ENCODE data around the gene STARD3NL. TPM values are rescaled to one million over a fixed set of nuclear protein-coding genes. Genes with fewer than 3 reads are reported as not detected.

Gene STARD3NL
- total RNA-seq, 1 donor from 2014 or later = 53.8 TPM

DNA sequence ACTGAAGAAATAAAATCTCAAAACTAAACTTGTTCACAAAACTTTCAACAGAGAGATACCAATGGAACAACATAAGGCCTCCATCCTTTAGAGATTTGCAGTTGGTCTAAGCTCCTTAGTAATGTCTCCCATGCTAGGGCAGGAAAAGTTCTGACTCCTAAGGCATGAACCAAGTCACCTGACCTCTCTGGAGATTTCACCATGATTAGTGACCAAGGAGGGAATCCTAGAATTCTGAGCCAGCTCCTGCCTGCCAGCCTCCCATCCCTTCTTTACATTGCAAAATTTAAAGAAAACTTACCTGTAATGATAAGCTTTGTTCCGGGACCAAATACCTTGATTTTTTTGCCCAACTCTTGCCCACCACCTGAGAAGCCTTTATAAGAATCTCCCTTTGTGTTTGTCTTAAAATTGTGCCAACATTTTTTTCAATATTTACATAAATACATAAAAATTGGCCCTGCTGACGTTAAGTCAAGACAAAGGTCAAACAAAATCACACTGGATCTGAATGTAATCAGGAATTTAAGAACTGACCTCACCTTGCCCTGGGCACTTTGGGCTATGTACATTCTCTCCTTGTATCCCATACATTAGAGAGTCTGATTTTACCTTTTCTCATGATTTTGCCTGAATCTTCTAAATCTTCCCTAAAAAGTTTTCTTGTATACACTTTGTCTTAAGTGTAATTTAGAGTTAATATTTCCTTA is 95.4 kb downstream of the STARD3NL start, which contains the start of gene TARP:
Gene TARP, minus strand, starts transcription at position 351 of the 710 bp plus-strand sequence.
- TF ChIP-seq, protein P1, sequence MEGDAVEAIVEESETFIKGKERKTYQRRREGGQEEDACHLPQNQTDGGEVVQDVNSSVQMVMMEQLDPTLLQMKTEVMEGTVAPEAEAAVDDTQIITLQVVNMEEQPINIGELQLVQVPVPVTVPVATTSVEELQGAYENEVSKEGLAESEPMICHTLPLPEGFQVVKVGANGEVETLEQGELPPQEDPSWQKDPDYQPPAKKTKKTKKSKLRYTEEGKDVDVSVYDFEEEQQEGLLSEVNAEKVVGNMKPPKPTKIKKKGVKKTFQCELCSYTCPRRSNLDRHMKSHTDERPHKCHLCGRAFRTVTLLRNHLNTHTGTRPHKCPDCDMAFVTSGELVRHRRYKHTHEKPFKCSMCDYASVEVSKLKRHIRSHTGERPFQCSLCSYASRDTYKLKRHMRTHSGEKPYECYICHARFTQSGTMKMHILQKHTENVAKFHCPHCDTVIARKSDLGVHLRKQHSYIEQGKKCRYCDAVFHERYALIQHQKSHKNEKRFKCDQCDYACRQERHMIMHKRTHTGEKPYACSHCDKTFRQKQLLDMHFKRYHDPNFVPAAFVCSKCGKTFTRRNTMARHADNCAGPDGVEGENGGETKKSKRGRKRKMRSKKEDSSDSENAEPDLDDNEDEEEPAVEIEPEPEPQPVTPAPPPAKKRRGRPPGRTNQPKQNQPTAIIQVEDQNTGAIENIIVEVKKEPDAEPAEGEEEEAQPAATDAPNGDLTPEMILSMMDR (IDR thresholded peaks at IDR 0.05) = no peak
- ATAC-seq = no peak

DNA sequence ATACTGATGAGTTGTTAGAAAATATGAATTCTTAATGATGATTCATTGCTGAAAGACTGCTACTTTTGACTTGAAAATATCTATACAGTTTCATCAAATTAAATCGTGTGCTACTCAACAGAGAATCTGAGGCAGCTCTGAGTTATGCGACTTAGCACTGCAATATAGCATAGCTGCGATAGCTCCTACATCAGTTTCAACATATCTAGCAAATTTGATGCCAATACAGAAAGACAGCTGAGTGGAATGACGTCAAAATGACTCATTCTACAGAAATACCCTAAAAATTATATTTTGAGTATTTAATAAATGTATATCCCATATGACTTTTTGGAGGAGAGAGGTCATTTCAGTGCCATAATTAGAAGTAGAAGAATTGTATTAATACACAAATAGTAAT is 96.4 kb downstream of the STARD3NL start:
- Histone ChIP-seq H3K4me1 (no peaks in the 10 kb centered on the region), H3K9me3 (no peaks in the 10 kb centered on the region), H3K36me3 (no peaks in the 10 kb centered on the region), H3K27me3 (no peaks in the 10 kb centered on the region), H3K4me3 (no peak overlapping the region), H3K27ac (no peak overlapping the region)
- TF ChIP-seq, protein P1 (IDR thresholded peaks at IDR 0.05) = no peak
- intact Hi-C loops (cut with DNase I) = no loop called here
- ATAC-seq (no peak), DNase-seq (no peak)

More for the DNA sequence above, 95.4 kb downstream of the STARD3NL start, which contains the start of gene TARP:
- Histone ChIP-seq H3K4me3 (no peak within 1 kb of the TSS), H3K9me3 (no peaks in the 10 kb centered on the region), H3K27me3 (no peaks in the 10 kb centered on the region), H3K27ac (no peak within 1 kb of the TSS), H3K36me3 (no peaks in the 10 kb centered on the region), H3K4me1 (no peaks in the 10 kb centered on the region)
- intact Hi-C loops (cut with DNase I) = no loop called here
- no peak for DNase-seq

DNA sequence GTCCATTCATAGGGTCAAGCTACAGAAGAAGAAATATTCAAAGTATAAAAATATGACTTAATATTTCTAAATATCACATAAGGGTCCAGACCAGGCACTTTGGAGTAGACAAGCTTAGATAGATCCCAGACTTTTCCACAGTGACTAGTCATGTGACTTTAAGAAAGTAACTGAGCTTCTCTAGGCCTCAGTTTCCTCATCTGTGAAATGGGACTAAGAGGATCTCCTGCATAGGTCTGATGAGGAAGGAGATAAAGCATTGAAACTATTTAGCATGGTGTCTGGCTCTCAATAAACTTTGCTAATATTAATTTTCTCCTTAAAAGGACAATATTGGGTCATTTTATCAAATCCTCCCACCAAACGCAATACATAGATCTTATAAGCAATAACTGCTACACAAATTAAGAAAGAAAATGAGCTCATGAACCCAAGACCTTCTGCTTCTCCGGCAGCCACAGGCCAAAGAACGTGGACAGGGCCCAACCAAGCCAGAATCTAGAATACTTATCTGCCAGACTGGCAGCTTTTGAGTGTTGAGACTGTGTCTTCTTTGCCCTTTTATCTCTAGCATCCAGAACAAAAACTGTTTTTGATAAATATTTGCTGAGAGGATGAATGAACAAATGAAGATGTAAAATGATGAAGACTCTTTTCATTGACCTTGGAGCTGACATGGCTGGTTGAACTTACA is 97.0 kb downstream of the STARD3NL start:
- TF ChIP-seq, protein P1 (IDR thresholded peaks at IDR 0.05) = no peak
- intact Hi-C loops (cut with DNase I) = no loop called here
- no peak for DNase-seq

DNA sequence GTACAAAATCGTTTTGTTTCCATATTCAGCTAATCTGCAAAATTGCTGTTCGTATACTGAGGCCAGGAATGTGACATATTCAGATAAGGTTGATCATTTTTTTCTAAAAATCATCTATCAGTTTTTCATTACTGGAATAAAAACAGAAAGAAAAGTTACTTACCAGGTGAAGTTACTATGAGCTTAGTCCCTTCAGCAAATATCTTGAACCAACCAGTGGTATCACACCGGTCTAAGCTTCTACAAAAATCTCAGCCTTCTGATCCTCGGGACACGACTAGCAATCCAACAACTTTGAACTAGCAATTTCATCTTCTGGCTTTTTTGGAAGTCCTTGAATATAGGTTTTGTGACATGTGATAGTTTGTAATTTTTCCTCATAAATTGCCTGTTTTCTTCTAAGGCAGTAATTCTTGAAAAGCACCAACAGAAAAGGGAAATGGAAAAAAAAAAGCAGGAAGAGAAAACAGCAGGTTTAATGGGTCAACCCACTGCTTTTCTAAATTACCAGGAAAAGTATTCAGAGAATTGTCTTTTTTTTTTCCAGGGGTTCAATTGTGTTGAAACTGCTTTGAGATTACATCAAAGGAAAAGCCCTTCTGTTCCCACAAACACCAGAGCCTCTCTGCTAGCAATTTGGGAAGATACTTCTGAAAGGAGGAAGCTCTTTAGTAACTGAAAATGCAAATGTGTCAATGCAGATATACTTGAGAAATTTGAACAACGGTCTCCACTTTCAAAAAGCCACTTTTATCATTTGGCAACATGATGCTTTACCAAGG is 98.2 kb downstream of the STARD3NL start:
- Histone ChIP-seq H3K36me3 (no peaks in the 10 kb centered on the region), H3K27ac (no peak overlapping the region), H3K4me3 (no peak overlapping the region), H3K27me3 (no peaks in the 10 kb centered on the region), H3K4me1 (no peaks in the 10 kb centered on the region), H3K9me3 (no peaks in the 10 kb centered on the region)
- intact Hi-C loops (cut with DNase I) = no loop called here
- DNase-seq = no peak
- no peak for ATAC-seq
- TF ChIP-seq, protein P1 (IDR thresholded peaks at IDR 0.05) = no peak

More for the DNA sequence above, 97.0 kb downstream of the STARD3NL start:
- no peak overlapping the region for H3K4me3 ChIP-seq
- no peak overlapping the region for H3K27ac ChIP-seq
- no peaks in the 10 kb centered on the region for H3K27me3 ChIP-seq
- ATAC-seq = no peak
- no peaks in the 10 kb centered on the region for H3K4me1 ChIP-seq
- H3K36me3 ChIP-seq = no peaks in the 10 kb centered on the region
- no peaks in the 10 kb centered on the region for H3K9me3 ChIP-seq

DNA sequence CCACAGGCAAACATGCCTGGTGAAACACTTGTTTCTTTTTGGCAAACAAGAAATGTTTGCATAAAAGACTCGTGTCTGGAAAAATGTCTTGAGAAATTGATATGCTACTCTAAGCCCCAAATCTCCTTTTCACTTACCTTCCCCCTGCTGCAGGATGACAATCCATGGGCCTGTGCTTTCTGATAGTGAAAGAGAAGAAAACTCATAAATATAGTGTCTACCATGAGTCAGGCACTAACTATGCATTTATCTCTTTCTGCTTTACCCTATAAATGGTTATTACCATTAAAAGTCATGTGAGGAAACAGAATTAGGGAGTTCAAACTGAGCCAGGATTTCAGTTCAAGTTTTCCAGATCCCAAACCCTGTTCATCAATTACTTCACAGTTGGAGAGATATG is 102.0 kb downstream of the STARD3NL start:
- Histone ChIP-seq H3K4me3 (no peak overlapping the region), H3K9me3 (no peaks in the 10 kb centered on the region), H3K36me3 (no peaks in the 10 kb centered on the region), H3K27me3 (peaks cover 3% of the 10 kb centered on the region), H3K4me1 (no peaks in the 10 kb centered on the region), H3K27ac (no peak overlapping the region)
- DNase-seq = no peak
- intact Hi-C loops (cut with DNase I) = no loop called here
- TF ChIP-seq, protein P1 (IDR thresholded peaks at IDR 0.05) = no peak
- no peak for ATAC-seq

Measured in upper lobe of right lung (tissue), 1 donor.